Astrocyte of the cerebellum (primary cell): ENCODE data around the gene COA5.

Experiments
- DNase-seq: peaks from one replicate; pipeline ENCODE4 v3.0.0-alpha.2; 2011; ENCODE audit warnings: low read depth
- H3K4me3 ChIP-seq: 2 replicates; pipeline ENCODE4 v1.5.1; 2011; ENCODE audit warnings: mild to moderate bottlenecking, low read depth, low read length, moderate library complexity
- CTCF ChIP-seq: IDR thresholded peaks from 2 replicates; pipeline ENCODE4 v1.5.1; 2012; ENCODE audit warnings: low read length, low read depth, moderate library complexity, mild to moderate bottlenecking; ENCODE audit errors: missing control alignments
- in situ Hi-C: cut with HindIII; loops from 2 replicates; pipeline ENCODE4 v1.10.0; 2017; ENCODE audit warnings: low sequenced_read_pairs

The COA5 gene

GRCh38 chr2:98552499-98553179, 55.7 kb downstream of the COA5 start:
- no peak for DNase-seq
- no peak overlapping the region for H3K4me3 ChIP-seq
- TF ChIP-seq CTCF: no peak
- in situ Hi-C loops: no loop called here

DNA sequence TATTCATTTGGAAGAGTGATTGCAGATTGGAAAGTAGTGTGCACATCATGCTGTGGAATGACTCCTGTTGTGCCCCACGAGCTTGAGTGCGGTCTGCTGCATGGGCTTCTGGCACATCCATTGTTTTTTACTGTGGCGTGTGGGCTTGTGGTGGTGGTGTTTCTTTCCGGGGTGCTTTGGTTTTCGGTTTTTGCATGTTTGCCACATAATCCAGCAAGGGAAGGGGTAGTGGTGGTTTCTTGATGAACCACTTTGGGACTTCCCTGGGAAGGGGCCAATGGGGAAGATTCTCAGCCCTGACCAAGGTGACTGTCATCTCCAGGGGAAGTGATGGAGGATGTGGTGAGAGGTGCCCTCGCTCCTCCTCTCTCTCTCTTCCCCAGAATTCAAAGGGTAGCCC, 57.0 kb downstream of the COA5 start:
- DNase-seq: no peak
- TF ChIP-seq CTCF: no peak
- in situ Hi-C loops: no loop called here
- H3K4me3 ChIP-seq: no peak overlapping the region

GRCh38 chr2:98550165-98550564, 58.1 kb downstream of the COA5 start:
- in situ Hi-C loops: no loop called here
- H3K4me3 ChIP-seq: no peak overlapping the region
- no peak for DNase-seq
- TF ChIP-seq CTCF: no peak
